Uterus (tissue), 2 donors: ENCODE data around the gene PSMD6.

ENCODE experiments used
- POLR2A ChIP-seq, 2 donors: fragments of 450-650 bp; IDR thresholded peaks; one replicate each; pipeline ENCODE4 v1.6.1; 2016; ENCODE audit warnings: antibody characterized with exemption in 2 of 2, mild to moderate bottlenecking in 1 of 2, moderate library complexity in 1 of 2
- TF ChIP-seq, protein P1 (sequence below), 4 experiments: fragments of 200-600 bp in 2 of 4; fragments of 450-650 bp in 2 of 4; sonication (generic) in 2 of 4; IDR thresholded peaks; one replicate each; pipeline ENCODE4 v1.5.1; 2016 to 2019; ENCODE audit warnings: antibody characterized with exemption in 4 of 4, mild to moderate bottlenecking in 2 of 4, moderate library complexity in 1 of 4

GRCh38 chr3:63969876-63970275, 53.4 kb downstream of the PSMD6 start:
- TF ChIP-seq, protein P1, sequence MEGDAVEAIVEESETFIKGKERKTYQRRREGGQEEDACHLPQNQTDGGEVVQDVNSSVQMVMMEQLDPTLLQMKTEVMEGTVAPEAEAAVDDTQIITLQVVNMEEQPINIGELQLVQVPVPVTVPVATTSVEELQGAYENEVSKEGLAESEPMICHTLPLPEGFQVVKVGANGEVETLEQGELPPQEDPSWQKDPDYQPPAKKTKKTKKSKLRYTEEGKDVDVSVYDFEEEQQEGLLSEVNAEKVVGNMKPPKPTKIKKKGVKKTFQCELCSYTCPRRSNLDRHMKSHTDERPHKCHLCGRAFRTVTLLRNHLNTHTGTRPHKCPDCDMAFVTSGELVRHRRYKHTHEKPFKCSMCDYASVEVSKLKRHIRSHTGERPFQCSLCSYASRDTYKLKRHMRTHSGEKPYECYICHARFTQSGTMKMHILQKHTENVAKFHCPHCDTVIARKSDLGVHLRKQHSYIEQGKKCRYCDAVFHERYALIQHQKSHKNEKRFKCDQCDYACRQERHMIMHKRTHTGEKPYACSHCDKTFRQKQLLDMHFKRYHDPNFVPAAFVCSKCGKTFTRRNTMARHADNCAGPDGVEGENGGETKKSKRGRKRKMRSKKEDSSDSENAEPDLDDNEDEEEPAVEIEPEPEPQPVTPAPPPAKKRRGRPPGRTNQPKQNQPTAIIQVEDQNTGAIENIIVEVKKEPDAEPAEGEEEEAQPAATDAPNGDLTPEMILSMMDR (IDR thresholded peaks at IDR 0.05) = no peak
- TF ChIP-seq POLR2A (IDR thresholded peaks at IDR 0.05) = no peak
